SK-N-SH treated with all-trans-retinoic acid at 6 μM for 48 hours (cell line): ENCODE data around the gene FSTL3.

ENCODE experiments used
- ATAC-seq: fragments of 200-7000 bp; cut with Tn5 transposase; 3 replicates; pipeline ENCODE4 v1.9.1; 2020; ENCODE audit warnings: mild to moderate bottlenecking, moderate library complexity
- CREB5 ChIP-seq: fragments of 250-450 bp; sonication (Bioruptor Pico); IDR thresholded peaks from 2 replicates; pipeline ENCODE4 v1.5.1; 2020; ENCODE audit warnings: low read depth, mild to moderate bottlenecking, moderate library complexity
- CSDC2 ChIP-seq: fragments of 250-450 bp; sonication (Bioruptor Pico); IDR thresholded peaks from 2 replicates; pipeline ENCODE4 v1.5.0; 2020; ENCODE audit warnings: mild to moderate bottlenecking, moderate library complexity
- GLIS3 ChIP-seq: fragments of 250-450 bp; sonication (Bioruptor Pico); IDR thresholded peaks from 2 replicates; pipeline ENCODE4 v1.5.0; 2020; ENCODE audit warnings: mild to moderate bottlenecking, moderate library complexity
- ISL1 ChIP-seq: fragments of 250-450 bp; sonication (Bioruptor Pico); IDR thresholded peaks from 2 replicates; pipeline ENCODE4 v2.1.2; 2022; ENCODE audit warnings: mild to moderate bottlenecking, moderate library complexity
- PPARA ChIP-seq: fragments of 250-450 bp; sonication (Bioruptor Pico); IDR thresholded peaks from 2 replicates; pipeline ENCODE4 v1.5.0; 2020; ENCODE audit warnings: mild to moderate bottlenecking, borderline replicate concordance
- SNAI2 ChIP-seq: fragments of 250-450 bp; sonication (Bioruptor Pico); IDR thresholded peaks from 2 replicates; pipeline ENCODE4 v1.5.0; 2020; ENCODE audit warnings: mild to moderate bottlenecking, moderate library complexity
- TSHZ2 ChIP-seq: fragments of 250-450 bp; sonication (Bioruptor Pico); IDR thresholded peaks from 2 replicates; pipeline ENCODE4 v1.5.0; 2020; ENCODE audit warnings: mild to moderate bottlenecking, moderate library complexity
- ZC3H10 ChIP-seq: fragments of 250-450 bp; sonication (Bioruptor Pico); IDR thresholded peaks from 2 replicates; pipeline ENCODE4 v1.5.1; 2021; ENCODE audit warnings: mild to moderate bottlenecking, moderate library complexity
- ZFP30 ChIP-seq: fragments of 450-650 bp; formaldehyde crosslinking; IDR thresholded peaks from 2 replicates; pipeline ENCODE4 v1.5.0; 2022; ENCODE audit warnings: mild to moderate bottlenecking, moderate library complexity
- ZNF70 ChIP-seq: fragments of 450-650 bp; formaldehyde crosslinking; IDR thresholded peaks from 2 replicates; pipeline ENCODE4 v1.5.0; 2020; ENCODE audit warnings: mild to moderate bottlenecking, moderate library complexity
- ZNF8 ChIP-seq: fragments of 450-650 bp; formaldehyde crosslinking; IDR thresholded peaks from 2 replicates; pipeline ENCODE4 v1.5.0; 2020; ENCODE audit warnings: mild to moderate bottlenecking, moderate library complexity
- TF ChIP-seq, protein P1 (sequence below): fragments of 250-450 bp; sonication (Bioruptor Pico); IDR thresholded peaks from 2 replicates; pipeline ENCODE4 v1.8.0; 2020; ENCODE audit warnings: mild to moderate bottlenecking, moderate library complexity, borderline replicate concordance
- TF ChIP-seq, protein P2 (sequence below): fragments of 250-450 bp; sonication (Bioruptor Pico); IDR thresholded peaks from 2 replicates; pipeline ENCODE4 v1.5.1; 2021; ENCODE audit warnings: mild to moderate bottlenecking, moderate library complexity

Gene FSTL3

DNA sequence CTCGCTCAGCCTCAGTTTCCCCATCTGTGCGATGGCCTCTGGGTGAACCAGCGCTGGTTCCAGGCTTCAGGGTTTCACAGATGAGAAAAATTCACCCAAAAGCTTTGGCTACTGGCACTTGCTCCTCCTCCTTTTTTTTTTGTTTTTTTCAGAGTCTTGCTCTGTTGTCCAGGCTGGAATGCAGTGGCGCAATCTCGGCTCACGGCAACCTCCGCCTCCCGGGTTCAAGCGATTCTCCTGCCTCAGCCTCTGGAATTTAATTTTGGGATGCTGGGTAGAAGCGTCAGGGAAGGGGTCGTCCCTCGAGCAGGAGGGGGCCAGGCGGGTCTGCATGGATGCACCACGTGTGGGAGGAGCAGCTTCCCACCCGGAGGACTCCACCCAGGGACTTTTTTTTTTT lies 12.0 kb downstream of the FSTL3 start (continued):
- TF ChIP-seq CREB5 (CRISPR knock-in tag) (no peak), TSHZ2 (CRISPR knock-in tag) (no peak), ZC3H10 (CRISPR knock-in tag) (no peak)
- TF ChIP-seq, all 23 proteins: peak for 0

DNA sequence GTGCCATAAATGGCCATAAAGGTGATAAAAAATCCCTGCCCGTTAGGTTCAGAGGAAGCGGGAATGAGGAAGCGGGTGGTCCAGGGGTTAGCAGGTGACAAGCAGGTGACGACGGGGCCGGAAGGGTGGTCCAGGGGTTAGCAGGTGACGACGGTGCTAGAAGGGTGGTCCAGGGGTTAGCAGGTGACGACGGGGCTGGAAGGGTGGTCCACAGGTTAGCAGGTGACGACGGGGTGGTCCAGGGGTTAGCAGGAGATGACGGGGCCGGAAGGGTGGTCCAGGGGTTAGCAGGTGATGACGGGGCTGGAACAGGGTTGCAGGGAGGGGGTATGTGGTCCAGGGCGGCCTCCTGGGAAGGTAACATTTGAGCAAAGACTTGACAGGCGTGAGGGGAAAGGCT lies 12.8 kb downstream of the FSTL3 start:
- TF ChIP-seq ZNF70 (CRISPR knock-in tag) (no peak), CSDC2 (no peak), TSHZ2 (CRISPR knock-in tag) (no peak), ZFP30 (CRISPR knock-in tag) (no peak), PPARA (CRISPR knock-in tag) (no peak)
- TF ChIP-seq, protein P1, sequence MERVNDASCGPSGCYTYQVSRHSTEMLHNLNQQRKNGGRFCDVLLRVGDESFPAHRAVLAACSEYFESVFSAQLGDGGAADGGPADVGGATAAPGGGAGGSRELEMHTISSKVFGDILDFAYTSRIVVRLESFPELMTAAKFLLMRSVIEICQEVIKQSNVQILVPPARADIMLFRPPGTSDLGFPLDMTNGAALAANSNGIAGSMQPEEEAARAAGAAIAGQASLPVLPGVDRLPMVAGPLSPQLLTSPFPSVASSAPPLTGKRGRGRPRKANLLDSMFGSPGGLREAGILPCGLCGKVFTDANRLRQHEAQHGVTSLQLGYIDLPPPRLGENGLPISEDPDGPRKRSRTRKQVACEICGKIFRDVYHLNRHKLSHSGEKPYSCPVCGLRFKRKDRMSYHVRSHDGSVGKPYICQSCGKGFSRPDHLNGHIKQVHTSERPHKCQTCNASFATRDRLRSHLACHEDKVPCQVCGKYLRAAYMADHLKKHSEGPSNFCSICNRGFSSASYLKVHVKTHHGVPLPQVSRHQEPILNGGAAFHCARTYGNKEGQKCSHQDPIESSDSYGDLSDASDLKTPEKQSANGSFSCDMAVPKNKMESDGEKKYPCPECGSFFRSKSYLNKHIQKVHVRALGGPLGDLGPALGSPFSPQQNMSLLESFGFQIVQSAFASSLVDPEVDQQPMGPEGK (CRISPR knock-in tag), result no peak
- no peak for ATAC-seq

- ATAC-seq, result no peak
- TF ChIP-seq ZNF70 (CRISPR knock-in tag) (no peak), ZNF8 (CRISPR knock-in tag) (no peak)
- TF ChIP-seq, protein P1 (CRISPR knock-in tag), result no peak
These were observed 14.0 kb downstream of the FSTL3 start for GRCh38 chr19:690203-690602.

DNA sequence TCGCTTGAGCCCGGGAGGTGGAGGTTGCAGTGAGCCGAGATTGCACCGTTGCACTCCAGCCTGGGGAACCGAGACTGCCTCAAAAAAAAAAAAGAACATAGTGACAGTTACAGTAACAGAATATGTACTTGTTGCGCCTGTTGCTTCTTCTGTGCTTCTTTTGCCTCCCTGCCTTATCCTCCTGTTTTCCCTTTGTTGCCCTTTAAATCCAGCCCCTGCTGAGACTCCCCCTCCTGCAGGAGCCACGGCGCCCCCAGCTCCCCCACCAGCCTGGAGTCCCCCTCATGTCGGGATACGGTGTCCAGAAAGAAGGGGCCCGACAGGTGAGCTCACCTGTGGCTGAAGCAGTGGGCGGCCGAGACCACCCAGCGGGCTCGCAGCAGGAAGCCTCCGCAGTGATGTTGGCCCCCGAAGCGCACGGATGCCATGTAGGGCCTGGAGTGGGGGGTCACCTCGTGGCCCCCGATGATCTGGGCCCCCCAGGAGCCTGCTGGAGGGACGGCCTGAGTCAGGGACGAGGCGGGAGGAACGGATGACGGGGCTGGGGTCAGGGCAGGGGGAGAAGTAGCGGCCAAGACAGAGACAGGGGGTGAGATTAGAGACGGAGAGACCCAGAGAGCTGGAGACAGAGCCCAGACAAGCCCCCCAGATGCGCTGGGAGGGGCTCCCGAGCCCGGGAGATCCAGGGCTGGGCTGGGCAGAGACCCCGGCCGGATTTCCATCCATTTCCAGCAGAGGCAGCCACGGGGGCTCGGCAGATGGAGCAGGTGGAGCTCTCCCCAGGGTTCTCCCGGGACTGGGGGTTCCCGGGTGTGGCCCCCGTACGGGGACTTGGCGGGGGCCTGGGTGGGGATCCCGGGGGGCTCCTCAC lies 18.5 kb downstream of the FSTL3 start:
- no peak for ATAC-seq
- TF ChIP-seq, protein P2, sequence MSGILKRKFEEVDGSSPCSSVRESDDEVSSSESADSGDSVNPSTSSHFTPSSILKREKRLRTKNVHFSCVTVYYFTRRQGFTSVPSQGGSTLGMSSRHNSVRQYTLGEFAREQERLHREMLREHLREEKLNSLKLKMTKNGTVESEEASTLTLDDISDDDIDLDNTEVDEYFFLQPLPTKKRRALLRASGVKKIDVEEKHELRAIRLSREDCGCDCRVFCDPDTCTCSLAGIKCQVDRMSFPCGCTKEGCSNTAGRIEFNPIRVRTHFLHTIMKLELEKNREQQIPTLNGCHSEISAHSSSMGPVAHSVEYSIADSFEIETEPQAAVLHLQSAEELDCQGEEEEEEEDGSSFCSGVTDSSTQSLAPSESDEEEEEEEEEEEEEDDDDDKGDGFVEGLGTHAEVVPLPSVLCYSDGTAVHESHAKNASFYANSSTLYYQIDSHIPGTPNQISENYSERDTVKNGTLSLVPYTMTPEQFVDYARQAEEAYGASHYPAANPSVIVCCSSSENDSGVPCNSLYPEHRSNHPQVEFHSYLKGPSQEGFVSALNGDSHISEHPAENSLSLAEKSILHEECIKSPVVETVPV (CRISPR knock-in tag), result no peak
- TF ChIP-seq, protein P1 (CRISPR knock-in tag), result no peak
- TF ChIP-seq SNAI2 (no peak), TSHZ2 (CRISPR knock-in tag) (no peak), ISL1 (CRISPR knock-in tag) (no peak), ZNF8 (CRISPR knock-in tag) (no peak), ZFP30 (CRISPR knock-in tag) (no peak), CREB5 (CRISPR knock-in tag) (no peak), GLIS3 (CRISPR knock-in tag) (no peak)
